Spleen (tissue), 7 donors: ENCODE data around the gene CYP2A7.
A peak's percentile ranks its signal among the peaks of the same experiment; 100 is the strongest.
"Not testable (repeated sequence)": the region's sequence is repeated elsewhere in the genome, so short reads cannot be mapped to it uniquely, and the experiment has no call there.

Source experiments
- CTCF ChIP-seq, 11 experiments: fragments of 200-600 bp in 7 of 11; fragments of 450-650 bp in 4 of 11; sonication (generic) in 4 of 11; IDR thresholded peaks in 8 of 11; conservative IDR thresholded peaks in 3 of 11; 1 replicate in 7 of 11; 2 replicates in 4 of 11; pipeline versions ENCODE4 v1.4.0 to v1.8.0; 2016 to 2021; ENCODE audit warnings: antibody characterized with exemption in 11 of 11, inconsistent platforms in 4 of 11, mild to moderate bottlenecking in 1 of 11
- POLR2A ChIP-seq, 3 donors: fragments of 450-650 bp; IDR thresholded peaks; one replicate each; pipeline ENCODE4 v1.5.1; 2017; ENCODE audit warnings: antibody characterized with exemption in 3 of 3, mild to moderate bottlenecking in 1 of 3
- POLR2AphosphoS5 ChIP-seq, 3 donors: sonication (generic); formaldehyde crosslinking; IDR thresholded peaks; one replicate each; pipeline ENCODE4 v1.5.1; 2017; ENCODE audit warnings: antibody characterized with exemption in 3 of 3
- donor health status: DM: no; HTN: no; CAD: no; lungs with moderate emphysema.
- donor health status: DM: no; HTN: no; CAD: no.
- donor health status: DM: no; HTN: no; CAD: no.

GRCh38 chr19:40826699-40827385 is 55.2 kb downstream of the CYP2A7 start:
- not testable (repeated sequence) for TF ChIP-seq POLR2A (IDR thresholded peaks at IDR 0.05); CTCF (IDR thresholded peaks at IDR 0.05 in 8 of 11, conservative IDR thresholded peaks at IDR 0.05 in 3 of 11)
- peak in 2 of 3 donors; percentile 14 to 30 for TF ChIP-seq POLR2AphosphoS5 (IDR thresholded peaks at IDR 0.05)
